H54 (cell line): ENCODE results near the gene OSBPL10.

Experiments
- DNase-seq: peaks from one replicate; pipeline ENCODE4 v3.0.0; 2011; ENCODE audit warnings: low spot score, mixed read lengths; ENCODE audit not compliant: insufficient read length
- FAIRE-seq: peaks from 3 replicates; lab custom pipeline; 2011; peaks lifted over from hg19 to GRCh38; lab: Jason Lieb, UNC
- POLR2A ChIP-seq: IDR thresholded peaks from 2 replicates; pipeline ENCODE4 v1.6.1; 2011; ENCODE audit warnings: low read depth, mild to moderate bottlenecking, low read length

The OSBPL10 gene

DNA sequence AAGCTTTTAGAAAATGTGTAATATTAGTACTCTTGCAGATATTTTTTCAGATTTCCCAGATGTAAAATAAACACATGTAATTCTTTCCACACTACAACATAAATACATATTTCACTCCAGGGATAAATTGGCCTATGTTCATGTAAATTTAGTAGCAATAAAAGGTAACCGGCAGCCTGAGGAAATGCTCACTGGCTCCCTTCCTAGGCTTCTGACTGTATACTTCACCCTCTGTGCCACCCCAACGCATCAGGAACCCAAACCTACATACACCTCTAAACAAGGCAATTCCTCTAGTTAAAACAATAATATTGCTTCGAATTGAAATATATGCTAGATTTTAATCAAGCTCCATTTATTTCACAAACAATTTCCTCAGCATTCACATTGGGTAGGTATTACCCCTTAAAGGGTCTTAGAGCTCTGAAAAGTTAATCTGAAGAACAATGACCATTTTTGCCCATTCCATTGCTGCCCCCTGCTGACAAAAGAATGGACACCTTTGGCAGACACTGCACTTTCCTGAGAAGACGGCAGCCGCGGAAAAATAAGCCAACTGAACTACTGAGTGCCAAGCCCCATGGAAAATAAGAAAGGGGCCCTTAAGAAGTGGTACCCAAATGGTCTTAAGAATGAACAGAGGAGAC is 212.5 kb downstream of the OSBPL10 start:
- TF ChIP-seq POLR2A = no peak
- peak; percentile 45 for FAIRE-seq
- no peak for DNase-seq

DNA sequence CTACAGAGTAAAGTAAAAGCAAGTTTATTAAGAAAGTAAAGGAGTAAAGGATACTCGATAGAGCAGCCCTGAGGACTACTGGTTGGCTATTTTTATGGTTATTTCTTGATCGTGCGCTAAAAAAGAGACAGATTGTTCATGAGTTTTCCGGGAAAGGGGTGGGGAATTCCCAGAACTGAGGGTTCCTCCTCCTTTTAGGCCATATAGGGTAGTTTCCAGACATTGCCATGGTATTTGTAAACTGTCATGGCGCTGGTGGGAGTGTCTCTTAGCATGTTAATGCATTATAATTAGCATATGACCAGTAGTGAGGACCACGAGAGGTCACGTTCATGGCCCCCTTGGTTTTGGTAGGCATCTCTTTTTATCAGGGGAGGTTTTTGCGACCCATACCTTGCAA is 213.1 kb downstream of the OSBPL10 start:
- no peak for DNase-seq
- FAIRE-seq = no peak
- no peak for TF ChIP-seq POLR2A

DNA sequence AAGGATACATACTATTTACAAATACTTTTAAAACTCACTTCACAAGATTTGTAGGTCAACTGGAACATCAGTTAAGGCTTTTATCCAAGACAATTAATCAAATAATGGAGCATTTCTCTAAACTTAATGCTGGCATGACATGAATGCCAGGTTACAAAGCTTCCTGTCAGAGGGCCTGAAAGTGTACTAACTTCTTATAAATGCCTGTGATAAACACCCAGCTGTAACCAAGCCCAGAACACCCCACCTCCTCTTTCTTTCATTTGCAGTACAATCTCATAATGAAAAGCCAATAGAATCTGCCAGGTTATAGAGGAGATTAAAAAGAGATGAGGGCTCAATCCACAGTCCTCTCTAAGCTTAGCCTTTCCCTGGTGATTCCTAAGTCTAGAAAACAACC is 214.4 kb downstream of the OSBPL10 start:
- no peak for TF ChIP-seq POLR2A
- FAIRE-seq (no peak), DNase-seq (no peak)

DNA sequence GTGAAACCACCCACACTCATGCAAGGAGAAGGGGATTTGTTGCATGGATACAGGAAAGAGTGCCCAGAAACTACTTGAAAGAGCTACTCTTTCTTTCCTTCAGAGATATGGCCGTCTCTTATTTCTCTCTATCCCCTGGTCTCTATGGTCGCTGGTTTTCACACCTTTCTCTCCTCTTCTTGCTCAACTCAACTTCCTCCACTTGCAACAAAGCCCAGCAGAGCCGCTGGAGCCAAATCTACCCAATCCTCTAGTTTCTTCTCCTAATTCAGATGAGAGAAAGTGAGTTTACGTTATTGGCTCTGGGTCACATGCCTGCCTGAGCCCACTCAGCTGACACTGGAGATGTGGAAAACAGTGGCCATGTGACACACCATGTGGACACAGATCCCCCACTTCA is 215.2 kb downstream of the OSBPL10 start:
- no peak for DNase-seq
- FAIRE-seq = no peak
- no peak for TF ChIP-seq POLR2A

DNA sequence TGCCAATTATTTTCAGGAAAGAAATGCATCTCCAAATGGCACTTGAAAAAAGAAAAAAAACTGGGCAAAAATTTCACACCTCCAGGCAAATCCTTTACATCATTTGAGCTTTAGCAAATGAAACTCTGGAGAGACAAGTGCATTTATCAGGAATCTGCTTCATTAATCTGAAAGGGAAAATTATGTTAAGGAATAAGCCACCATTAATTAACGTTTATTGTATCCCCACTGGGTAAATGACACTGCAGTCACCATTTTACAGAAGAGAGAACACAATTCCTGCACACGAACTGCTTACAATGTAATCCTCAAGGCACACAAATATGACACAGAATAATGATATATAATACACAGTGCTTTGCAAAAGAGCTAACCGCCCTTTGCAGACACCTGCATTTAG is 217.3 kb downstream of the OSBPL10 start:
- TF ChIP-seq POLR2A = no peak
- no peak for DNase-seq
- no peak for FAIRE-seq

DNA sequence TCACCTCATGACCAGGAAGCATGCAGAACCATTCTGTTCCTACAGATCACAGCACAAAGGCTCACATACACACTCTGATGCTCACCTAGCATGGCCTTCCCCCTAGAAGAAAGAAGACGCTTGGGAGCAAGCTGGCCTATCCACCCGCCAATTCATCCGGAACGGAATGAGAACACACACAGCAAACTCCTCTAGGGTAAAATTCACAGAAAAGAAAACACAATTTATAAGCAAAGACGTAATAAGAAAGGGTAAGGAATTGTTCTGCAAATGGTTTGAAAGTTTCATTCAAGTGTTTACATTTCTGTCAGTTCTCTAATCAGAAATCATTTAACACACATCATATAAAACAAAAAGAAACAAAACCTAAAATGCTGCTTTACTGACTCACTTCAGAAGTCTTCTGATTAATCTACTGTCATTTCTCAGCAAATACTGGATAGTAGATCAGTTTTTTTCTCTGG is 218.1 kb downstream of the OSBPL10 start:
- TF ChIP-seq POLR2A = no peak
- FAIRE-seq (no peak), DNase-seq (no peak)

DNA sequence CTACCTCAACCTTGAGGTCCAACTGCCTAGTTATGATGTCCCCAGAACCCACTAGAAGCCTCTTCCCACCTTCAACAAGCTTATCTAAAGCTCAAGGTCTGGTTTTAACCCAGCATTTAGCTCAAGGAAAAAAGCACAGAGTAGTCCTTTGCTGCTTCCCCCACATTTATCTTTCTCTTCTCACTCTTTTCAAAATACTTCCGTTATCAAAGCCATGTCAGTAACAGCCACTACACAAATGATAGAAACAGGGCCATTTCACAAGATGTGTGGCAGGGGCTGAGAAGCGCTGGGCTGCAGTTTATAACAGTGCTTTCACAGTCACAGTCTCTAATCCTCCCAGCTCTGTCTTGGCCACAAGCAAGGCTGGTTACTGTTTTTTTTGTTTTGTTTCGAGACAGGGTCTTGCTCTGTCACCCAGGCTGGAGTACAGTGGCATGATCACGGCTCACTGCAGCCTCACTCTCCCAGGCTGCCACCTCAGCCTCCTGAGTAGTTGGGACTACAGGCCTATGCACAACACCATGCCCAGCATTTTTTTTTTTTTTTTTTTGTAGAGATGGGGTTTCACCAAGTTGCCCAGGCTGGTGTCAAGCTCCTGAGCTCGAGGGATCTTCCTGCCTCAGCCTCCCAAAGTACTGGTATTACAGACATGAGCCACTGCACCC is 218.8 kb downstream of the OSBPL10 start:
- TF ChIP-seq POLR2A = no peak
- DNase-seq = no peak
- no peak for FAIRE-seq

DNA sequence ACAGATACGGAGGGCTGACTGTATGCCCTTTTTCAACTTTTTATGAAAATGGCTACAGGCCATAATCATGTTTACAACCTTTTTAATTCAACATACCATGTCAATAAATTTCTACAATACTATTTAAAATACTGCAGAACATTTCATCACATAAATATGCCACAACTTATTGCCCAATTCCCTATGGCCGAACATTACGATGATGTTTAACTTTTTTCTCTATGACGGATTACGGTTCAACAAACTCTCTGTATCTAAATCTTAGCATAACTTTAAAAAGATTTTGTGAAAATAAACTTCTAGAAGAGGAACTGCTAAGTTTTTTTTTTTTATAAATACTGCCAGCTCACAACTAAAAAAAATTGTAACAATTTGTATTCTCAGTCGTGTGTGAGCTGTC is 220.4 kb downstream of the OSBPL10 start:
- TF ChIP-seq POLR2A = no peak
- FAIRE-seq (no peak), DNase-seq (no peak)

DNA sequence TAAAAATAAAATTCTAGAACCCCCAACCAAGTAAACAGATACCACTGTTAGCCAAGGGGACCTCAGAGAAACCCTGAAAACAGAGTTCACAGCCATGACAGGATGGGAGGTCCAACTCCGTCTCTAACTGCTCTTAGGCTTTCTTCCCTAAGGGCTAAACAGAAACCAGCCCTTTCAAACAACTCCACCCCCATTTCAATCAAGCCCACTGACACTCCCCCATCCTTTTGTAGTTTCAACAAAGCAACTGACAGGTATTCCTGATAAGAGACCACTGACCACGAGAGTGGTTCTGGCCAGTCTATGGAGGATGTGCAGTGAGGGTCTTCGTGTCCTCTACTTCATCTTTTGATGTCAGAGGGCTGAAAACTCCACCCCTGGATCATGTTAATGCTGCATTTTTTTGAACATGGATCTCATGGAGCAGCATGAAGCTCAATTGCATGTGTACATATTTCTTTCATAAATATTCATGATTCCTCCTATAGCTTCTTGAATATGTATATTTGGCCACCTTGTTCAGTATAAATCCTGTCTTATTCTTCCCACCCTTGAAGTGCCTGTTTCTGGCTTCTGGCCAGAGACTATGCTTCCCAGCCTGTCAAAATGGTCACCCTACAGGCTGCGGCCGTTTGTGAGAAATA is 222.6 kb downstream of the OSBPL10 start:
- no peak for TF ChIP-seq POLR2A
- DNase-seq (no peak), FAIRE-seq (no peak)

DNA sequence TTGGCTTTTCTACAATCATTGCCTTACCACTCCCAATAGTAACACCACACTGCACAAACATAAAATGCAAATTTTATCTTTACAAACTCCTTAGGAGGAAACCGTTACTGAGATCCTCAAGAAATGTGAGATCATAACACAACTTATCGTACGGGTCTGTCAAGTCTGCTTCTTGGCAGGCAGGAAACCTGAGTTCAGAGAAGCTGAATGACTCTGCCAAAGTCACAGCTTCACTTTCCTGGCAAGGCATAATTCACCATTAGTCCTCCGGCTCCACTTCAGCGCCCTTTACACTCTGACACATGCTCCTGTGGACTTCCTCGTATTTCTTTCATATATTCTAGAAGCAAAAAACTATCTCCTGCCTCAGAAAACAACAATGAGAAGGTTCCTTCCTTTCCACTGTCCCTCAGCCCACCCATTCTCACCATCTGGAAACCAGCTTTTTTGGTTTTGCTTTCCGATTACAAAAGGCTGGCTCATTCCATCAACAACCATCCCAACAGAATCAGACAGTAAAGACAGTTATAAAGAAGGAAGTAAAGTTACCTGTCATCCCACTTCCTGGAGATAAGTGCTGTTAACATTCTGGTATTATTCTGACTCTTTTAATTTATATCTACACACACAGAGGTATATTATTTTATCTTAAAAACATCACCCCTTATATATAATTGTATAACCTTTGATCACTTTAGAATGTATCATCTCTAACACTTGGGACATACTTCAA is 225.0 kb downstream of the OSBPL10 start:
- TF ChIP-seq POLR2A = no peak
- FAIRE-seq = no peak
- DNase-seq = no peak

DNA sequence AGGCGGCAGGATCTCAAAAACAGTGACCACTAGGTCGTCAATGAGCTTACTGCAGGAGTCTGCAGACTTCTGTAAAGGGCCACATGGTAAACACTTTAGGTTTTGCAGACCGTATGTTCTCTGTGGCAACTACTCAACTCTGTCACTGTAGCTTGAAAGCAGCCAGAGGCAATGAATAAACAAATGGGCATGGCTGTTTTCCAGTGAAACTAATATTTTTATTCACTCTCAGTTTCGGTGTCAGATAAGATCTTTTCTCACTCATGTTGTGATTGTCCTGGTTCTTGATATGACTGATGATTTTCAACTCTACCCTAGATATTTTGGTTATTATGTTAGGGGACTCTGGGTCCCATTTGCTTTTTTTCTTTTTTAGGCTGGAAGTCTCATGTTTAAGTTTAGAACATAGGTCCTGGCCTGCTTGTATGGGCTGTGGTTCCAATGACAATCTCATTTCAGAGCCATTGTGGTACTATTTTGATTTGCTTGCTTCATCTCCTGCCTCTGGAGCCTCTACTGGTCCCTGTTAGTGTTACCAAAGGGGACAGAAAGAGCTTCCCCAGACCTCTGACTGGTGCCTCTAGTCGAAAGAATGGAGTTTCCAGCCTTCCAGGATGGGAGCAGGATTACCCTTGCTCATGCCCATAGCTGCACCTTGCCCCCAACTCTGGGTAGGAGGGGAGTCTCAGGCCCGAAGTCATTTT is 226.3 kb downstream of the OSBPL10 start:
- no peak for TF ChIP-seq POLR2A
- FAIRE-seq = no peak

DNA sequence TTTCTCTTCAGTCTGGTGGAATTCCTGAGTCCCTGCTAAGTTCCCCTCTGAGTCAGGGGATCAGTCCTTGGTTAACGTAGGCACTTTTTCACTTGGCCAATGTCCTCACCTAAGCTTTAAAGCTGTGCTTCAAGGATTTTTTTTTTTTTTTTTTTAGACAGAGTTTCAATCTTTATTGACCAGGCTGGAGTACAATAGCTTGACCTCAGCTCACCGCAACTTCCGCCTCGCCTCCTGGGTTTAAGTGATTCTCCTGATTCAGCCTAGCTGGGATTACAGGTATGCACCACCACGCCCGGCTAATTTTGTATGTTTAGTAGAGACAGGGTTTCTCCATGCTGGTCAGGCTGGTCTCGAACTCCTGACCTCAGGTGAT is 228.0 kb downstream of the OSBPL10 start:
- FAIRE-seq = no peak
- no peak for TF ChIP-seq POLR2A

More for the DNA sequence above, 226.3 kb downstream of the OSBPL10 start:
- no peak for DNase-seq

DNA sequence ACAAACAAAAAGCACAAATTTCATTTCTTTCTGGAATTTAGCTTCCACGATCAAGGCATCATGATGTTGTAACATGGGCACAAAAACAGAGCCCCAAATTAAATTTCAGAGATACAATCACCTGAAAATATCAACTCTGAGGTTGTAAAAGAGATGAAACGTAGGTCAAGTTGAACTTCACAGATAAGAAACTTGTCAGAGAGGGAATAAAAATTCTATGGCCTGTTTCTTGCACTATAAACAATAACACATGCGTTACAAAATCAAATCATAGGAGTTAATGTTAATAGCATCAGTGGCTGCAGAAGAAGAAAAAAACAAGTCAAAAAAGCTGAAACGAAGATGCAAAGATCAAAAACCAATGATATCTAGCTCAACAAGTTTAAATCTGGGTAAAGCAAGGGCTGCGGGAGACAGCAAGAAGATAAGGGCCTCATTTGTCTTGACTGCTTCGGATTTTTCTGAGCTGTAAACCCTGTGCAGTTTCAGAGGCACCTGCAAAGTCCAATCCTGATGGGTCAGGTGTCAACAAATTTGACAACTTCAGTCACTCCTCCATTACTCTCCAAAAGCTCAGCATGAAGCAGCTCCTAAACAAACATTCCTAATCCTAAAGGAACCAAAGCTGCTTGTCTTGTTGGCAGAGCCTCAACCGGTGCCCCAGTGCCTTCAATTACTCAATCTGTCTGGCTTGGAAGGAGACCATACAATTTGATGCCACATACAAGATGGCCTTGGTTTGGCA is 228.6 kb downstream of the OSBPL10 start:
- no peak for TF ChIP-seq POLR2A
- FAIRE-seq (no peak), DNase-seq (no peak)

More for the DNA sequence above, 228.0 kb downstream of the OSBPL10 start:
- DNase-seq = no peak
